Neural progenitor cell (in vitro differentiated cells): Measurements from ENCODE around the gene MACIR.

Experiments used
- CTCF ChIP-seq: fragments of 200-600 bp; sonication (generic); IDR thresholded peaks from 2 replicates; pipeline ENCODE4 v1.5.1; 2017; ENCODE audit warnings: antibody characterized with exemption, mild to moderate bottlenecking
- EZH2 ChIP-seq: fragments of 200-600 bp; sonication (generic); IDR thresholded peaks from 2 replicates; pipeline ENCODE4 v1.6.1; 2017; ENCODE audit warnings: antibody characterized with exemption, mild to moderate bottlenecking, moderate library complexity

- TF ChIP-seq CTCF (no peak), EZH2 (no peak)
Measured at GRCh38 chr5:103254921-103255320, 3.6 kb upstream of the MACIR start.
